GM18907 (cell line): ENCODE measurements around the gene FCGR3B.
"Not testable (repeated sequence)": the region's sequence is repeated elsewhere in the genome, so short reads cannot be mapped to it uniquely, and the experiment has no call there.

ENCODE experiments used
- ATAC-seq: cut with Tn5 transposase; IDR thresholded peaks from one replicate; pipeline ENCODE4 v1.9.1; 2021; ENCODE audit warnings: mild to moderate bottlenecking, moderate library complexity; ENCODE audit not compliant: unreplicated experiment

The FCGR3B gene

GRCh38 chr1:161639203-161639602 is 8.2 kb upstream of the FCGR3B start:
- ATAC-seq, result not testable (repeated sequence)

GRCh38 chr1:161638251-161638993 is 7.4 kb upstream of the FCGR3B start:
- not testable (repeated sequence) for ATAC-seq

GRCh38 chr1:161636976-161637375 is 6.0 kb upstream of the FCGR3B start:
- not testable (repeated sequence) for ATAC-seq

GRCh38 chr1:161636189-161636782 is 5.3 kb upstream of the FCGR3B start:
- ATAC-seq, result not testable (repeated sequence)

- ATAC-seq, result not testable (repeated sequence)
Measured at GRCh38 chr1:161634993-161635392, 4.0 kb upstream of the FCGR3B start.

- not testable (repeated sequence) for ATAC-seq
Measured at GRCh38 chr1:161630128-161630742, 741 bp downstream of the FCGR3B start.

- not testable (repeated sequence) for ATAC-seq
Measured at GRCh38 chr1:161626445-161627146, 4.4 kb downstream of the FCGR3B start.

- not testable (repeated sequence) for ATAC-seq
Measured at GRCh38 chr1:161624605-161625004, 6.4 kb downstream of the FCGR3B start.

- ATAC-seq, result peak; percentile 47
Measured at GRCh38 chr1:161623401-161624051, 7.5 kb downstream of the FCGR3B start.

GRCh38 chr1:161622054-161622453 is 8.9 kb downstream of the FCGR3B start:
- peak; percentile 37 for ATAC-seq

GRCh38 chr1:161621181-161622000 is 9.6 kb downstream of the FCGR3B start:
- peak; percentile 63 for ATAC-seq

GRCh38 chr1:161620399-161620798 is 10.6 kb downstream of the FCGR3B start:
- not testable (repeated sequence) for ATAC-seq

- not testable (repeated sequence) for ATAC-seq
Measured at GRCh38 chr1:161618517-161618916, 12.5 kb downstream of the FCGR3B start.

GRCh38 chr1:161616417-161616816 is 14.6 kb downstream of the FCGR3B start:
- not testable (repeated sequence) for ATAC-seq

- ATAC-seq, result not testable (repeated sequence)
Measured at GRCh38 chr1:161613142-161613514, 17.8 kb downstream of the FCGR3B start.

GRCh38 chr1:161612322-161613141 is 18.4 kb downstream of the FCGR3B start:
- peak; percentile 88 for ATAC-seq

GRCh38 chr1:161611866-161612321 is 19.1 kb downstream of the FCGR3B start:
- ATAC-seq, result not testable (repeated sequence)

- ATAC-seq, result not testable (repeated sequence)
Measured at GRCh38 chr1:161610198-161610597, 20.8 kb downstream of the FCGR3B start.
